Astrocyte (in vitro differentiated cells and primary cell): ENCODE results near the gene NRG3. TPM values are rescaled to one million over a fixed set of nuclear protein-coding genes. Genes with fewer than 3 reads are reported as not detected.

Source experiments
- DNase-seq: peaks from one replicate; pipeline ENCODE4 v3.0.0-alpha.2; 2010; ENCODE audit warnings: low read depth
- FAIRE-seq: peaks from 2 replicates; lab custom pipeline; 2011; peaks lifted over from hg19 to GRCh38; lab: Jason Lieb, UNC
- H2AFZ ChIP-seq: 2 replicates; pipeline ENCODE4 v1.6.0; 2012; ENCODE audit warnings: low read depth, low read length, inconsistent platforms
- H3K27ac ChIP-seq: 2 replicates; pipeline ENCODE4 v1.5.1; 2011; ENCODE audit warnings: low read depth, low read length, inconsistent platforms
- H3K27me3 ChIP-seq: 2 replicates; pipeline ENCODE4 v1.6.0; 2011; ENCODE audit warnings: low read length, inconsistent platforms; ENCODE audit not compliant: insufficient read depth
- H3K36me3 ChIP-seq: 2 replicates; pipeline ENCODE4 v1.5.1; 2011; ENCODE audit warnings: low read length, inconsistent platforms; ENCODE audit not compliant: insufficient read depth
- H3K4me1 ChIP-seq: 2 replicates; pipeline ENCODE4 v1.5.1; 2011; ENCODE audit warnings: low read length, inconsistent platforms; ENCODE audit not compliant: insufficient read depth
- H3K4me2 ChIP-seq: 2 replicates; pipeline ENCODE4 v1.6.0; 2012; ENCODE audit warnings: low read length, inconsistent platforms
- H3K4me3 ChIP-seq: 2 replicates; pipeline ENCODE4 v1.5.1; 2011; ENCODE audit warnings: low read depth, mild to moderate bottlenecking, low read length, inconsistent platforms; ENCODE audit not compliant: insufficient read depth
- H3K79me2 ChIP-seq: 2 replicates; pipeline ENCODE4 v1.6.0; 2012; ENCODE audit warnings: mild to moderate bottlenecking, low read length, inconsistent platforms; ENCODE audit not compliant: insufficient read depth
- H3K9ac ChIP-seq: 2 replicates; pipeline ENCODE4 v1.6.0; 2012; ENCODE audit warnings: mild to moderate bottlenecking, low read length, inconsistent platforms
- H3K9me3 ChIP-seq: 2 replicates; pipeline ENCODE4 v1.5.1; 2012; ENCODE audit warnings: low read depth, mild to moderate bottlenecking, low read length, inconsistent platforms; ENCODE audit not compliant: insufficient read depth
- H4K20me1 ChIP-seq: 2 replicates; pipeline ENCODE4 v1.6.0; 2012; ENCODE audit warnings: low read length, inconsistent platforms; ENCODE audit not compliant: insufficient read depth
- H3K27ac Mint-ChIP-seq: one replicate; pipeline ENCODE4 v1.8.0; 2021; ENCODE audit warnings: mild to moderate bottlenecking, mixed read lengths; ENCODE audit not compliant: unreplicated experiment
- H3K27me3 Mint-ChIP-seq: one replicate; pipeline ENCODE4 v1.8.0; 2021; ENCODE audit warnings: low read depth, mixed read lengths; ENCODE audit not compliant: unreplicated experiment
- H3K36me3 Mint-ChIP-seq: one replicate; pipeline ENCODE4 v1.8.0; 2021; ENCODE audit warnings: low read depth, mixed read lengths; ENCODE audit not compliant: unreplicated experiment
- H3K4me1 Mint-ChIP-seq: one replicate; pipeline ENCODE4 v1.8.0; 2021; ENCODE audit warnings: low read depth, mixed read lengths; ENCODE audit not compliant: unreplicated experiment
- H3K4me3 Mint-ChIP-seq: one replicate; pipeline ENCODE4 v1.8.0; 2021; ENCODE audit warnings: mild to moderate bottlenecking, moderate library complexity, mixed read lengths; ENCODE audit not compliant: unreplicated experiment
- H3K9me3 Mint-ChIP-seq: one replicate; pipeline ENCODE4 v1.8.0; 2021; ENCODE audit warnings: mild to moderate bottlenecking, mixed read lengths; ENCODE audit not compliant: unreplicated experiment
- CTCF ChIP-seq: IDR thresholded peaks from 2 replicates; pipeline ENCODE4 v1.5.1; 2011; ENCODE audit warnings: low read depth, mild to moderate bottlenecking, inconsistent platforms, low read length, moderate library complexity; ENCODE audit not compliant: insufficient read depth
- EZH2 ChIP-seq: IDR thresholded peaks from 2 replicates; pipeline ENCODE4 v1.6.1; 2012; ENCODE audit warnings: mild to moderate bottlenecking, low read length, inconsistent platforms; ENCODE audit not compliant: insufficient read depth
- total RNA-seq: library from RNA; stranded (reverse); gene quantifications from 2 replicates; pipeline ENCODE4 v1.2.1, GENCODE V29; 2021

The NRG3 gene
- total RNA-seq, 1 donor from 2014 or later = 2.1 TPM

GRCh38 chr10:82278401-82279182 is 403.6 kb downstream of the NRG3 start:
- Histone ChIP-seq H3K9me3 (no peaks in the 10 kb centered on the region), H3K79me2 (no peaks in the 10 kb centered on the region), H4K20me1 (no peaks in the 10 kb centered on the region), H3K9ac (no peak overlapping the region), H2AFZ (no peak overlapping the region), H3K4me3 (no peak overlapping the region), H3K27ac (no peak overlapping the region), H3K4me2 (no peak overlapping the region), H3K4me1 (no peaks in the 10 kb centered on the region), H3K36me3 (no peaks in the 10 kb centered on the region), H3K27me3 (no peaks in the 10 kb centered on the region)
- H3K36me3 Mint-ChIP-seq = no peaks in the 10 kb centered on the region
- H3K4me3 Mint-ChIP-seq = no peak overlapping the region
- DNase-seq = no peak
- peaks cover 16% of the 10 kb centered on the region for H3K4me1 Mint-ChIP-seq
- TF ChIP-seq CTCF (no peak), EZH2 (no peak)
- no peak for FAIRE-seq
- no peak overlapping the region for H3K27ac Mint-ChIP-seq
- no peaks in the 10 kb centered on the region for H3K9me3 Mint-ChIP-seq
- no peaks in the 10 kb centered on the region for H3K27me3 Mint-ChIP-seq

- H4K20me1 ChIP-seq = no peaks in the 10 kb centered on the region
- H3K79me2 ChIP-seq = no peaks in the 10 kb centered on the region
- H2AFZ ChIP-seq = no peak overlapping the region
- H3K9me3 Mint-ChIP-seq = peaks cover 2% of the 10 kb centered on the region
- H3K4me1 ChIP-seq = no peaks in the 10 kb centered on the region
- FAIRE-seq (no peak), DNase-seq (no peak)
- H3K27ac ChIP-seq = no peak overlapping the region
- TF ChIP-seq CTCF (no peak), EZH2 (no peak)
- no peaks in the 10 kb centered on the region for H3K27me3 Mint-ChIP-seq
- H3K36me3 Mint-ChIP-seq = no peaks in the 10 kb centered on the region
- H3K9ac ChIP-seq = no peak overlapping the region
- H3K4me3 ChIP-seq = no peak overlapping the region
- H3K4me2 ChIP-seq = no peak overlapping the region
- H3K4me3 Mint-ChIP-seq = no peak overlapping the region
- no peaks in the 10 kb centered on the region for H3K9me3 ChIP-seq
- no peaks in the 10 kb centered on the region for H3K27me3 ChIP-seq
- peaks cover 9% of the 10 kb centered on the region for H3K4me1 Mint-ChIP-seq
- no peaks in the 10 kb centered on the region for H3K36me3 ChIP-seq
- H3K27ac Mint-ChIP-seq = no peak overlapping the region
These were observed 407.9 kb downstream of the NRG3 start for GRCh38 chr10:82282782-82283456.
